HT-29 (cell line): Measurements from ENCODE around the gene GAL3ST2. TPM values are rescaled to one million over a fixed set of nuclear protein-coding genes. Genes with fewer than 3 reads are reported as not detected.

Experiments used
- DNase-seq: peaks from one replicate; pipeline ENCODE4 v3.0.0-alpha.2; 2015; ENCODE audit warnings: low spot score
- total RNA-seq: library from RNA; depleted of rRNA; stranded (reverse); fragments of >200 nt; shearing (Covaris generic); gene quantifications from 2 replicates; pipeline ENCODE4 v1.2.3, GENCODE V29; 2014; rRNA removed

Gene GAL3ST2
- total RNA-seq, 1 experiment from 2014 or later = not detected

- DNase-seq = peak; percentile 30
Observed at GRCh38 chr2:241844066-241844728, 67.6 kb downstream of the GAL3ST2 start.

GRCh38 chr2:241844831-241845578 is 68.4 kb downstream of the GAL3ST2 start:
- no peak for DNase-seq

- no peak for DNase-seq
Observed at GRCh38 chr2:241846406-241846805, 69.8 kb downstream of the GAL3ST2 start.

- no peak for DNase-seq
Observed at GRCh38 chr2:241848761-241849615, 72.4 kb downstream of the GAL3ST2 start.

GRCh38 chr2:241849616-241850543 is 73.3 kb downstream of the GAL3ST2 start:
- no peak for DNase-seq

GRCh38 chr2:241850544-241851324 is 74.1 kb downstream of the GAL3ST2 start:
- DNase-seq = no peak

- no peak for DNase-seq
Observed at GRCh38 chr2:241851325-241852115, 74.9 kb downstream of the GAL3ST2 start.

- DNase-seq = no peak
Observed at GRCh38 chr2:241852116-241852980, 75.7 kb downstream of the GAL3ST2 start.

- DNase-seq = no peak
Observed at GRCh38 chr2:241852981-241853631, 76.5 kb downstream of the GAL3ST2 start.

Other genes with a start within 250 kb of the GAL3ST2 start
- gene BOK, start 218.1 kb upstream of the GAL3ST2 start, total RNA-seq = 50.4 and 54.8 TPM in 2 replicates
- gene THAP4, start 139.7 kb upstream of the GAL3ST2 start, total RNA-seq = 115 and 137 TPM in 2 replicates
- gene ATG4B, start 139.1 kb upstream of the GAL3ST2 start, total RNA-seq = 73.5 and 77.5 TPM in 2 replicates
- gene DTYMK, start 90.0 kb upstream of the GAL3ST2 start, total RNA-seq = 162 and 182 TPM in 2 replicates
- gene ING5, start 74.8 kb upstream of the GAL3ST2 start, total RNA-seq = 46.4 and 54.7 TPM in 2 replicates
- gene D2HGDH, start 42.2 kb upstream of the GAL3ST2 start, total RNA-seq = 50.3 and 53.7 TPM in 2 replicates
- gene NEU4, start 32.4 kb downstream of the GAL3ST2 start, total RNA-seq = 0.31 and 1.1 TPM in 2 replicates
- gene PDCD1, start 82.1 kb downstream of the GAL3ST2 start, total RNA-seq = not detected in 2 replicates
- not detected in 2 replicates for gene RTP5, start 92.9 kb downstream of the GAL3ST2 start, total RNA-seq